ENCODE measurements around the gene CDC14B.

DNA sequence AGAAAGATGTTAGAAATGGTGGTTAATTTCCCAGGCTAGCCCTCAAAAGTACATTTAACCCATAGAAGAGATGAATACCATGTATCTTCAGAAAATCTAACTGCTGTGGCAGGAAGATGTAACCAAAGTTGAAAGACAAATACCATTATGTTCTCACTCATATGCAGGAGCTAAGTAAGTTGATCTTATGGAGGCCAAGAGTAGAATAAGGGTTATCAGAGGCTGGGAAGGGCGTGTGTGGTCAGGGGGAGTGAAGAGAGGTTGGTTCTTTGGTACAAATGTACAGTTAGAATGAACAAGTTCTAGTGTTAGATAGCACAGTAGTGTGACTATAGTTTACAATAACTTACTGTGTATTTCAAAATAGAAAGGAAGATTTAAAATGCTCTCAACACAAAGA, 61.7 kb downstream of the CDC14B start:
- no peak for TF ChIP-seq CTCF (IDR thresholded peaks at IDR 0.05; ENCODE audit: borderline replicate concordance, extremely low read depth, low read length, poor library complexity, severe bottlenecking)
- no peak for TF ChIP-seq EZH2 (IDR thresholded peaks at IDR 0.05; ENCODE audit: borderline replicate concordance, low read depth, low read length, severe bottlenecking)
